HCT116 (cell line): ENCODE measurements around the gene PLAC8. TPM values are rescaled to one million over a fixed set of nuclear protein-coding genes. Genes with fewer than 3 reads are reported as not detected.

ENCODE experiments used
- ATAC-seq: fragments of 200-7000 bp; cut with Tn5 transposase; 2 replicates; pipeline ENCODE4 v1.9.1; 2020; ENCODE audit warnings: mild to moderate bottlenecking, moderate library complexity
- BruUV-seq: library from RNA; stranded (reverse); fragments of 400-500 nt; replicated peaks from 2 replicates; lab custom pipeline; 2021; lab: Mats Ljungman, UMichigan
- CTCF ChIA-PET: fragments of 300-600 bp; sonication (Branson Sonifier 250); formaldehyde crosslinking; loops from one replicate; lab custom pipeline; 2021; ENCODE audit warnings: antibody characterized with exemption; lab: Charles Lee
- POLR2A ChIA-PET: fragments of 300-600, 350-600 bp; sonication (Branson Sonifier 250); formaldehyde crosslinking; loops from one replicate; lab custom pipeline; 2021; ENCODE audit warnings: antibody characterized with exemption; lab: Charles Lee
- RAD21 ChIA-PET, 2 experiments: fragments of 300-600 bp; sonication (Branson Sonifier 250); formaldehyde crosslinking; loops; one replicate each; lab custom pipeline; 2023; ENCODE audit warnings: low total read pairs in 2 of 2; ENCODE audit not compliant: uncharacterized antibody in 2 of 2, unreplicated experiment in 2 of 2, low non-redundant PET in 1 of 2; lab: Charles Lee
- DNase-seq: peaks from one replicate; pipeline ENCODE4 v3.0.0-alpha.2; 2010; ENCODE audit warnings: low read depth, low spot score
- H2AFZ ChIP-seq: fragments of 200-600 bp; shearing (Covaris generic), sonication (generic); 2 replicates; pipeline ENCODE4 v1.6.1; 2017; ENCODE audit warnings: low read depth, mixed run types, mixed read lengths, antibody characterized with exemption, low read length; ENCODE audit not compliant: poor library complexity, severe bottlenecking
- H3K27ac ChIP-seq: 2 replicates; pipeline ENCODE4 v1.5.1; 2012; ENCODE audit warnings: low read depth, low read length
- H3K27me3 ChIP-seq: fragments of 200-600 bp; sonication (generic); 2 replicates; pipeline ENCODE4 v1.6.1; 2016; ENCODE audit warnings: mixed run types, low read length, mixed read lengths; ENCODE audit not compliant: insufficient read depth
- H3K36me3 ChIP-seq, 2 experiments: fragments of 200-500 bp in 1 of 2; fragments of 200-600 bp in 1 of 2; sonication (Bioruptor generic) in 1 of 2; sonication (generic) in 1 of 2; 2 replicates each; pipeline versions ENCODE4 v1.5.1 to v1.6.1; 2014 to 2016; ENCODE audit warnings: low read length in 2 of 2, inconsistent platforms in 1 of 2, mixed read lengths in 1 of 2, mixed run types in 1 of 2; ENCODE audit not compliant: insufficient read depth in 2 of 2, control insufficient read depth in 1 of 2
- H3K4me1 ChIP-seq, 2 experiments: fragments of 200-600 bp in 1 of 2; sonication (generic) in 1 of 2; 2 replicates each; pipeline versions ENCODE4 v1.5.1 to v1.6.1; 2012 to 2017; ENCODE audit warnings: low read length in 2 of 2, inconsistent platforms in 1 of 2, mild to moderate bottlenecking in 1 of 2, mixed read lengths in 1 of 2, mixed run types in 1 of 2, moderate library complexity in 1 of 2; ENCODE audit not compliant: insufficient read depth in 2 of 2, control insufficient read depth in 1 of 2
- H3K4me2 ChIP-seq: fragments of 200-600 bp; sonication (generic); 2 replicates; pipeline ENCODE4 v1.6.1; 2017; ENCODE audit warnings: mixed run types, low read length, mixed read lengths
- H3K4me3 ChIP-seq, 2 experiments: fragments of 200-600 bp in 1 of 2; sonication (generic) in 1 of 2; replicated peaks in 1 of 2; 2 replicates each; pipeline ENCODE4 v1.5.1; 2011 to 2016; ENCODE audit warnings: low read length in 2 of 2, control low read depth in 1 of 2, low read depth in 1 of 2, mild to moderate bottlenecking in 1 of 2, mixed read lengths in 1 of 2, mixed run types in 1 of 2
- H3K79me2 ChIP-seq: fragments of 200-600 bp; sonication (generic); 2 replicates; pipeline ENCODE4 v1.6.1; 2017; ENCODE audit warnings: mild to moderate bottlenecking, mixed run types, low read length, moderate library complexity, mixed read lengths; ENCODE audit not compliant: insufficient read depth
- H3K9ac ChIP-seq: fragments of 200-600 bp; sonication (generic); 2 replicates; pipeline ENCODE4 v1.6.1; 2016; ENCODE audit warnings: low read length, mixed read lengths
- H3K9me2 ChIP-seq: fragments of 200-600 bp; sonication (generic), shearing (Covaris generic); 2 replicates; pipeline ENCODE4 v1.6.1; 2017; ENCODE audit warnings: mixed run types, mild to moderate bottlenecking, moderate library complexity; ENCODE audit not compliant: insufficient read depth
- H3K9me3 ChIP-seq, 2 experiments: fragments of 200-500 bp in 1 of 2; fragments of 200-600 bp in 1 of 2; sonication (Bioruptor generic) in 1 of 2; sonication (generic) in 1 of 2; 2 replicates each; pipeline ENCODE4 v1.6.1; 2014 to 2017; ENCODE audit warnings: low read length in 2 of 2, mixed read lengths in 2 of 2, inconsistent platforms in 1 of 2, low read depth in 1 of 2, mild to moderate bottlenecking in 1 of 2, mixed run types in 1 of 2, moderate library complexity in 1 of 2; ENCODE audit not compliant: control insufficient read depth in 1 of 2, insufficient read depth in 1 of 2
- H4K20me1 ChIP-seq: fragments of 200-600 bp; sonication (generic), shearing (Covaris generic); 2 replicates; pipeline ENCODE4 v1.6.1; 2017; ENCODE audit warnings: mixed run types, mild to moderate bottlenecking, moderate library complexity; ENCODE audit not compliant: insufficient read depth
- ATF3 ChIP-seq: IDR thresholded peaks from 2 replicates; pipeline ENCODE4 v1.6.1; 2012
- CBX3 ChIP-seq: IDR thresholded peaks from 2 replicates; pipeline ENCODE4 v1.6.1; 2012; ENCODE audit warnings: low read depth
- CEBPB ChIP-seq: IDR thresholded peaks from 2 replicates; pipeline ENCODE4 v1.6.1; 2012; ENCODE audit warnings: low read depth
- EGR1 ChIP-seq: IDR thresholded peaks from 2 replicates; pipeline ENCODE4 v1.6.1; 2012; ENCODE audit warnings: low read depth
- ELF1 ChIP-seq: IDR thresholded peaks from 2 replicates; pipeline ENCODE4 v1.6.1; 2012; ENCODE audit warnings: low read depth, borderline replicate concordance
- POLR2A ChIP-seq: IDR thresholded peaks from 2 replicates; pipeline ENCODE4 v1.7.0; 2011; ENCODE audit warnings: borderline replicate concordance; ENCODE audit not compliant: insufficient read depth, insufficient read length; ENCODE audit errors: extremely low read depth
- RAD21 ChIP-seq: IDR thresholded peaks from 2 replicates; pipeline ENCODE4 v1.6.1; 2012; ENCODE audit warnings: low read depth, mild to moderate bottlenecking
- REST ChIP-seq: IDR thresholded peaks from 2 replicates; pipeline ENCODE4 v1.6.1; 2012; ENCODE audit warnings: low read depth
- SRF ChIP-seq: IDR thresholded peaks from 2 replicates; pipeline ENCODE4 v1.6.1; 2012; ENCODE audit warnings: low read depth
- TCF7L2 ChIP-seq: IDR thresholded peaks from 2 replicates; pipeline ENCODE4 v1.7.0; 2011; ENCODE audit warnings: borderline replicate concordance, inconsistent platforms; ENCODE audit not compliant: insufficient read depth, insufficient read length; ENCODE audit errors: extremely low read depth
- YY1 ChIP-seq: IDR thresholded peaks from 2 replicates; pipeline ENCODE4 v1.6.1; 2011; ENCODE audit warnings: low read length, low read depth, moderate library complexity, mild to moderate bottlenecking; ENCODE audit not compliant: insufficient replicate concordance; ENCODE audit errors: extremely low read depth
- ZFX ChIP-seq: fragments of 450-650 bp; IDR thresholded peaks from 2 replicates; pipeline ENCODE4 v1.6.1; 2017
- intact Hi-C: fragments of 100-400 bp; cut with micrococcal nuclease; formaldehyde crosslinking; loops from 2 replicates; pipeline ENCODE4 v1.10.0; 2022
- total RNA-seq: library from RNA; stranded (reverse); gene quantifications from one replicate; pipeline ENCODE4 v1.2.1, GENCODE V29; 2021; ENCODE audit not compliant: unreplicated experiment
- TF ChIP-seq, protein P1 (sequence below): IDR thresholded peaks from 2 replicates; pipeline ENCODE4 v1.6.1; 2012
- TF ChIP-seq, protein P2 (sequence below), 3 experiments: fragments of 200-600 bp in 1 of 3; sonication (generic) in 1 of 3; IDR thresholded peaks in 2 of 3; conservative IDR thresholded peaks in 1 of 3; 2 replicates each; pipeline ENCODE4 v1.5.1; 2012 to 2017; ENCODE audit warnings: low read depth in 2 of 3, low read length in 2 of 3, antibody characterized with exemption in 1 of 3, borderline replicate concordance in 1 of 3, control low read depth in 1 of 3, mild to moderate bottlenecking in 1 of 3, mixed read lengths in 1 of 3, mixed run types in 1 of 3, moderate library complexity in 1 of 3; ENCODE audit not compliant: insufficient read depth in 1 of 3

PLAC8 gene
- total RNA-seq, 1 experiment from 2014 or later = 0.61 TPM

DNA sequence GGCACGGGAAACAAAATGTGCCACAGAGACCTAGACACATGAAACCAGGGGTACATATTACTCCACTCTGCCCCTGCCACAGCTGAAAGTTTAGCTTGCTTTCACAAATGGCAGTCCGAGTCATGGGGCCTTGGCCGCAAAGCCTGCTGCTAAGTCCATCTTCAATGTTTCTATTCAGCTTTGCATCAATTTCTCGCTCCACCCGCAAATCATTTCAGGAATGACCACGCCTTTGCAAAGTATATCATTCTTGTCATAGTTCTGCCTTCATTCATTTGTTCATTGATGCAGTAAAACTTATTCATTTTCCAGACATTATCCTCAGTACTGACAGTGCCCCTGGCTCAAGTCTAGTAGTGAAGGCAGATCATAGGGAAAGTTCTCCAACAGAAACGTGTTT, 9.5 kb downstream of the PLAC8 start (continued):
- TF ChIP-seq REST (no peak), YY1 (no peak)
- TF ChIP-seq, protein P1, sequence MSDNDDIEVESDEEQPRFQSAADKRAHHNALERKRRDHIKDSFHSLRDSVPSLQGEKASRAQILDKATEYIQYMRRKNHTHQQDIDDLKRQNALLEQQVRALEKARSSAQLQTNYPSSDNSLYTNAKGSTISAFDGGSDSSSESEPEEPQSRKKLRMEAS = no peak

- CTCF ChIA-PET = interaction anchor here (1.1 to 1.2 kb wide), 2 partner anchors 14 to 22 kb away, joined by 3 read pairs; no protein-coding TSS in a partner anchor
- Histone ChIP-seq H3K4me2 (no peak overlapping the region), H3K79me2 (no peaks in the 10 kb centered on the region), H2AFZ (no peak overlapping the region), H3K27me3 (no peaks in the 10 kb centered on the region), H4K20me1 (no peaks in the 10 kb centered on the region), H3K27ac (no peak overlapping the region), H3K36me3 (no peaks in the 10 kb centered on the region), H3K9ac (no peak overlapping the region), H3K4me1 (no peaks in the 10 kb centered on the region), H3K4me3 (no peak overlapping the region), H3K9me3 (no peaks in the 10 kb centered on the region), H3K9me2 (no peaks in the 10 kb centered on the region)
- ATAC-seq (no peak), DNase-seq (no peak)
- POLR2A ChIA-PET = no interaction called here
- TF ChIP-seq CEBPB (no peak), SRF (no peak), POLR2A (no peak), RAD21 (no peak), TCF7L2 (no peak), CBX3 (no peak), REST (no peak), EGR1 (no peak), ATF3 (no peak), YY1 (no peak), ELF1 (no peak), ZFX (no peak)
- TF ChIP-seq, protein P1 = no peak
- TF ChIP-seq, protein P2, sequence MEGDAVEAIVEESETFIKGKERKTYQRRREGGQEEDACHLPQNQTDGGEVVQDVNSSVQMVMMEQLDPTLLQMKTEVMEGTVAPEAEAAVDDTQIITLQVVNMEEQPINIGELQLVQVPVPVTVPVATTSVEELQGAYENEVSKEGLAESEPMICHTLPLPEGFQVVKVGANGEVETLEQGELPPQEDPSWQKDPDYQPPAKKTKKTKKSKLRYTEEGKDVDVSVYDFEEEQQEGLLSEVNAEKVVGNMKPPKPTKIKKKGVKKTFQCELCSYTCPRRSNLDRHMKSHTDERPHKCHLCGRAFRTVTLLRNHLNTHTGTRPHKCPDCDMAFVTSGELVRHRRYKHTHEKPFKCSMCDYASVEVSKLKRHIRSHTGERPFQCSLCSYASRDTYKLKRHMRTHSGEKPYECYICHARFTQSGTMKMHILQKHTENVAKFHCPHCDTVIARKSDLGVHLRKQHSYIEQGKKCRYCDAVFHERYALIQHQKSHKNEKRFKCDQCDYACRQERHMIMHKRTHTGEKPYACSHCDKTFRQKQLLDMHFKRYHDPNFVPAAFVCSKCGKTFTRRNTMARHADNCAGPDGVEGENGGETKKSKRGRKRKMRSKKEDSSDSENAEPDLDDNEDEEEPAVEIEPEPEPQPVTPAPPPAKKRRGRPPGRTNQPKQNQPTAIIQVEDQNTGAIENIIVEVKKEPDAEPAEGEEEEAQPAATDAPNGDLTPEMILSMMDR (IDR thresholded peaks at IDR 0.05 in 2 of 3, conservative IDR thresholded peaks at IDR 0.05 in 1 of 3; ENCODE audit: borderline replicate concordance in 1 of 3, insufficient read depth in 1 of 3, low read depth in 2 of 3, low read length in 2 of 3) = no peak
- RAD21 ChIA-PET = no interaction called here
- BruUV-seq = no TSS peak
- intact Hi-C loops = no loop called here
These were observed 18.1 kb downstream of the PLAC8 start for GRCh38 chr4:83096397-83096796.
